HG02938 (cell line): Measurements from ENCODE around the gene RPS5.

Experiments used
- ATAC-seq: cut with Tn5 transposase; IDR thresholded peaks from one replicate; pipeline ENCODE4 v1.9.1; 2021; ENCODE audit warnings: mild to moderate bottlenecking, moderate library complexity; ENCODE audit not compliant: unreplicated experiment

RPS5 gene

GRCh38 chr19:58381460-58382212 lies 5.4 kb upstream of the RPS5 start:
- ATAC-seq, result no peak

GRCh38 chr19:58382997-58383603 lies 4.0 kb upstream of the RPS5 start:
- ATAC-seq, result no peak

GRCh38 chr19:58385313-58385890 lies 1.7 kb upstream of the RPS5 start:
- ATAC-seq, result no peak

- ATAC-seq, result no peak
Measured at GRCh38 chr19:58385891-58386575, 1.0 kb upstream of the RPS5 start.

GRCh38 chr19:58387338-58388174 lies 487 bp downstream of the RPS5 start:
- peak; percentile 4 for ATAC-seq

- ATAC-seq, result no peak
Measured at GRCh38 chr19:58388175-58388526, 1.1 kb downstream of the RPS5 start.

- ATAC-seq, result no peak
Measured at GRCh38 chr19:58392945-58393724, 6.1 kb downstream of the RPS5 start.

GRCh38 chr19:58393725-58394033 lies 6.6 kb downstream of the RPS5 start:
- no peak for ATAC-seq

GRCh38 chr19:58394821-58395219 lies 7.8 kb downstream of the RPS5 start:
- no peak for ATAC-seq

- no peak for ATAC-seq
Measured at GRCh38 chr19:58395220-58395978, 8.3 kb downstream of the RPS5 start, which contains the start of gene RNF225. RNF225 (plus strand) TSS chr19:58395656; CDS start chr19:58396090, 434 bp downstream.

GRCh38 chr19:58395979-58396627 lies 9.0 kb downstream of the RPS5 start:
- no peak for ATAC-seq

GRCh38 chr19:58396691-58397532 lies 9.8 kb downstream of the RPS5 start:
- ATAC-seq, result no peak

GRCh38 chr19:58397533-58398037 lies 10.5 kb downstream of the RPS5 start:
- ATAC-seq, result no peak

GRCh38 chr19:58398087-58398486 lies 11.0 kb downstream of the RPS5 start:
- no peak for ATAC-seq

GRCh38 chr19:58398545-58398944 lies 11.5 kb downstream of the RPS5 start:
- no peak for ATAC-seq

GRCh38 chr19:58399903-58400302 lies 12.8 kb downstream of the RPS5 start:
- ATAC-seq, result no peak

- ATAC-seq, result no peak
Measured at GRCh38 chr19:58400316-58400915, 13.3 kb downstream of the RPS5 start.
